Cardiac septum (tissue), 1 donor: Measurements from ENCODE around the gene GATA3. TPM values are rescaled to one million over a fixed set of nuclear protein-coding genes. Genes with fewer than 3 reads are reported as not detected.

Experiments
- DNase-seq: peaks from one replicate; pipeline ENCODE4 v3.0.0-alpha.2; 2020; ENCODE audit warnings: low spot score
- intact Hi-C: fragments of 100-400 bp; cut with DNase I; formaldehyde crosslinking; loops from one replicate; pipeline ENCODE4 v1.14.0; 2022
- total RNA-seq: library from RNA; stranded (reverse); fragmentation: NEBNext Ultra II Directional; extraction: Animal tissue kit (Norgen Biotek cat#: 25700); gene quantifications from one replicate; pipeline ENCODE4 v1.2.1, GENCODE V29; 2021
- donor health status: DM: no; HTN: no; CAD: no.

The GATA3 gene
- total RNA-seq, 1 donor from 2014 or later, result 1.2 TPM

DNA sequence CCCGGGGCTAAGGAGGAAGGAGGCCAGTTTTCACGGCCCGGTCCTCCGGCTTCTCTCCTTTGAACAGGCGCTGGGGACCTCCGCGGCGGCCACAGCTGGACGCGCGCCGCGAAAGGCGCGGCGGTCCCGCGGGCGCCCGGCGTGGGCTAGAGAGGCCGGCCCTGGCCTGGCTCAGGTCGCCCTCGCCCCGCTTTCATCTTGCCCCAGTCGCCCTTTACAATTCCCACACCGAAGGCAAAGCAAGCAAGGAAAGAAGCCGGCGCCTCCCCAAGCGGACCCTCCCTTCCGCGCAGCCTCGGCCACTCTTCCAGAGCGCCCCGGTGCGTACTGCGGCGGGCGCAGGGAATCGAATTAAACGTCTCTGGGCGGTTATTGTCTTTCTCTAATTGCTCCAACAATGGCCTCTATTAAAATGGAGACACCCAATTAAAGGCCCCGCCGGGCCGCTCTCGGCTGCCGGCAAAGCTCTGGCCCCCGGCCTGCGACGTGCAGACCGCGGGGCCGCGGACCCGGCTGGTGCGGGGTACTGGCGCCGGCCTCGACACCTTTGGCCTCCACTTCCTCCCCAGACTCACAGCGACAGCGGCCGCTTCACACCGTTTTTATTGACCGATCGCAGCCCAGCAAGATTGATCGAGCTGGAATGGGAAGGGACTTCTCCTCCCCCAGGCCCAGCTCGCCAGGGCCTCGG, 4.5 kb upstream of the GATA3 start:
- intact Hi-C loops, result no loop called here
- no peak for DNase-seq

DNA sequence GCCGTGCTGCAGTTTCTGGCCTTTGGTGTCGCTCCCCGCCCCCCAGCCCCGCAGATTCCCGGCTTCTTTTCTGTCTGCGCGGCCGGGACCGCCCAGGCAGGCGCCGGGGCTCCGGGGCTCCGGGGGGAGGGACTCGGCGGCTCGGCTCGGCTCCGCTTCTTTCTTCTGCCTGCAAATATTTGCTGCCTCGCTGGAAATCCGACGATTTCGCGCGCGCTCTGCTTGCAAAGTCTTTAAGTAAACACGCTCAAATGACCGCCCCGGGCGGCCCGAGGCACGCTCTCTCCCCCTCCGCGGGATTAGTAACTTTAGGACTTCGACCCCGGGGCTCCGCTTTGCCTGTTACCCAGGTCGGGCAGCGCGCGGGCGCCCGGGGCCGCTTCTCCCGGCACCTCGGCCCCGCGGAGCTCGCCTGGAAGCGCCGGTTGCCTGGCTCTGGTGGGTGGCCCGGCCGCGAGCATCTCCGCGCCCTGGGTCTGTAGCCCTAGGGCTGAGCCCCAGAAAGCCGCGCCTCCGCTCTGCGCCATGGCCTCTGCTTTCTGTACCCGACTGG, 3.9 kb upstream of the GATA3 start:
- intact Hi-C loops, result no loop called here

DNA sequence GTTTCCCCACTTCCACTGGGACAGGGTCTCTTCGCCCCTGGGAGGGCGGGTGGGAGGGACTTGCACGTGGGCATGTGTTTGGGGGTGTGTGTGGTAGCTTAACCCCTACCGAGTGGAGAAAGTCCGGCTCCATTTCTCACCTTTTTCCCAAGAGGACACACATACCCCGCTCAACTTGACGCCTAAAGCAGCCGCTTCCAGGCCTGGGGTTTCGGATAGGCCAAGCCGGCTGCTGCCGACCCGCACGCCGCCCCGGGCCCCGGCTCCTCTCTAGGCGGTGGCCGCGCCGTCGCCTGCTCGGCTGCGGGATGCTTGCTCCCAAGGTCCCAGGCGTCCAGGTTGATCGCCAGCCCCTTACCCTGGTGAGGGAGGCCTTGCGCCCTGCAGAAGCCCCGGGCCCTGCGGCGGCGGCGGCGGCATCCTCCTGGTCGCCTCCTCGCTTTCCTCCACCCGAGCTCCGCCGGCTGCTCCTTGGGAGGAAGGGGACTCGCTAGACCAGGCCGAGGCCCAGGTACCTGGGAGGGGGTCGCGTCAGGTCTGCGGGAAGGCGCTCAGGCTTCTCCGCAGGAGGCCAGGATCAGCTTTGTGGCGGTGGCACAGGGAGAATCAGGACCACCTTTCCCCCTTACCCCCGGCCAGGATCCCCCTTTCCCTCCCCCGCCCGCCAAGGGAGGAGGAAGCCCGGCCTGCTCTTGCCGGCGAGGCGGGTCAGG, 3.2 kb upstream of the GATA3 start:
- intact Hi-C loops, result no loop called here
- DNase-seq, result no peak

More for the DNA sequence above, 3.9 kb upstream of the GATA3 start:
- DNase-seq, result no peak

DNA sequence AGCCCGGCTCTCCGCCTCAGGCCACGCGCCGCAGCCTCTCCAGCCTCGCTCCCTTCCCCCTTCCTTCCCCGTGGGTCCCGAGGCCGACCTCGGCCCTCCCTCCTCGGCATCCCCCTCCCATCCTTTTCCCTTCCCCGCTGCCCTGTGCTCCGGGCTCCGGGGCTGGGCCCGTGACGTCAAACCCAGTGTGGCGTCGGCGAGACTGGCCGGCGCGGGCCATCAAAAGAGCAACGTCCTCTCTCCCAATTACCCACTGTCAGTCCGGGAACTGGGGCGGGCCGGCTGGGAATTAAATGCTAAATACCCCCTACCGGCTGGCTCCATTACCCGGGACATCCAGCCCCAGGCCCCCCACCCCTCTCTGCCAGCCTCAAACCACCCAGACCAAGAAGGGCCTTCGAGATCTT, 2.6 kb upstream of the GATA3 start:
- DNase-seq, result no peak
- intact Hi-C loops, result no loop called here

DNA sequence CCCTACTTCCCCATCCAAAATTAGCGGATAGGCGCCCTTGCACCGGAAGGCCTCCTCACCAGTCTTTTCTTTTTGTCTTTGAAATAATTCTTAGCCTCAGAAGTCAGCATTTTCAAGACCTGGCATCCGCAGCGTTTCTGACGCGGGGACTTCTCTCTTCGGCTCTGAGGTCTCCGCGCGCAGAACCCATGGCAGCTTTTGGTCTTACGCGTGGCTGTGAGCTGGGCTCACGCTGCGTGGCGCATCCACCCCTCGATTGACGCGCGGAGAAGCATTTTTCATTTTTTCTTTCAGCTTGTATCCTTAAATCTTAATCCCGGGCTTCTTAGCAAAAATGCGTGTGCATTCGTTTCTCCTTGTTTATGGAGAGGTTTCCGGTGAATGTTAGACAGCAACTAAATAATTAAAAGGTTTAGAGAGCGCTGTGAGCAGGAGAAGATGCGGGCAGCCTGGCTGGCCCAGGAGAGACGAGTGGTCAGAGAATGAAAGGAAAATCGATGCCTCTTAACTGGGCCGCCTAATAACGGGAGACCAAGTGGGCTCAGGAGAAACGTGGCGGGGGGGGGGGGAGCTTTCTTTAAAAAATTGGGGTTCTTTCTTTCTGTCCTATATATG, 2.0 kb upstream of the GATA3 start:
- intact Hi-C loops, result no loop called here
- DNase-seq, result no peak

DNA sequence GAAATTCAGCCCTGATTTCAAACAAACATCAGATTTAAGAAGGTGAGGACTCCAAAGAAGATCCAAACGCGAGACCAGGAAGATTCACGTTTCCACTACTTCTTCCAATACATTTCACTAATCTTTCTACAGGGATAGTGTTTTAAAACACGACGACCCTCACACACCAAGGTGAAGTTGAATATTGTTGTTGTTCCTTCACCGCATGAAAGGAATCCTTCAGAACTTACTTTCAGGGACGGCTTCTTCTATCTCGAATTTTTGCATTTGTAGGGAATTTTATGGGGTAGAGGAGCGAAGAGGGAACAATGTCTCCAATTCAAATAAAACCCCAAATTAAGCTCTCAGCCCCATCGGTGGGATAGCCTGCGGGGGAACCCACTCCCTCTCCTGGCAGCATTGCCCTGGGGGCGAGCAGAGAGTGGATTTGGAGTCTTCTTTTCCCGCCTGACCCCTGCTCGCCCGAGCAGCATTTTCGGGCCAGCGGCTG, 1.5 kb upstream of the GATA3 start:
- intact Hi-C loops, result no loop called here

DNA sequence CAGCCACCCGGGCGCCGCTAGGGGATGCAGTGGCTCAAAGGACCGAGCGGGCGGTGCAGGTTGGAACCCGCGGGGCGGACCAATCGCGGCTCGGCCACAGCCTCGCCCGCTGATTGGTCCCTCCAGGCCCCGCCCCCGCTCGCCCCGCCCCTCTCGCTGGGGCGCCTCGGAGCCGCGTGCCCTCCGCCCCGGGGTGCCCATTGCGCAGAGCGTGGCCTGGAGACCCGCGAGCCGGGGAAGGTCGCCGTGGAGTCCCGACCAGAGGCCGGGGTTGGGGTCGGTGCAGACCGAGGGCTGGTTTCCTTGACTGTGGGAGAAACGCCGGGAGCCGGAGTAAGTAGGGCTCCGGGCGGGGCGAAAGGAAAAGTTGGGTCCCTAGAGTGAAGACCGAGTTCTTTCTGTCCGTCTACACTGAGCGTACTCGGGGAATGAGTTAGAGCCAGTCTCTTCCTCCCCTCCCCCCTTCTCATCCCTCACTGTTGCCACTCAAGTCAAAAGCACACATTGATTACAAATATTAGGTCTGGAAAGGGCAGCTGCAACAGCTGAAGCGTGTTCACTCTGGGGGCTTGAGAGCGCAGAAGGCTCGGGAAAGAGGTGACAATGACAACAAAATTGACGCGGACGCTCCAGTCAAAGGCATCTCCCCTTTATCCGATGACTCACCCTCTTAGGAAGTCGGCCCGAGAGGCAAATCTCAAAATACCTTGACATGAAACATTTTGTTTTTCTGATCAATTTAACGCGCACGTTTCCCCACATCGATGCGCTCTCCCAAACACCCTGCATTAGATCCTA, 843 bp upstream of the GATA3 start:
- intact Hi-C loops, result no loop called here
- DNase-seq, result peak; percentile 87

More for the DNA sequence above, 1.5 kb upstream of the GATA3 start:
- DNase-seq, result no peak

DNA sequence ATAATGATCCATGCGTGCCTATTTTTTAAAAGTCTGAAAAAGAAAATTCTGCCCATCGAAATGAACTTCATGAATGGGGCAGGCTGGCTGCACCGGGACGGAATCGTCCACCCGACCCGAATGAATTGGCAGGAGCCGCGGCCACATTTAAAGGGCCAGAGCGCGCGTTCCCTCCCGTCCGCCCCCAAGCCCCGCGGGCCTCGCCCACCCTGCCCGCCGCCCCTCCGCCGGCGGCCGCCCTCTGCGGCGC, 319 bp upstream of the GATA3 start:
- no peak for DNase-seq
- intact Hi-C loops, result no loop called here

DNA sequence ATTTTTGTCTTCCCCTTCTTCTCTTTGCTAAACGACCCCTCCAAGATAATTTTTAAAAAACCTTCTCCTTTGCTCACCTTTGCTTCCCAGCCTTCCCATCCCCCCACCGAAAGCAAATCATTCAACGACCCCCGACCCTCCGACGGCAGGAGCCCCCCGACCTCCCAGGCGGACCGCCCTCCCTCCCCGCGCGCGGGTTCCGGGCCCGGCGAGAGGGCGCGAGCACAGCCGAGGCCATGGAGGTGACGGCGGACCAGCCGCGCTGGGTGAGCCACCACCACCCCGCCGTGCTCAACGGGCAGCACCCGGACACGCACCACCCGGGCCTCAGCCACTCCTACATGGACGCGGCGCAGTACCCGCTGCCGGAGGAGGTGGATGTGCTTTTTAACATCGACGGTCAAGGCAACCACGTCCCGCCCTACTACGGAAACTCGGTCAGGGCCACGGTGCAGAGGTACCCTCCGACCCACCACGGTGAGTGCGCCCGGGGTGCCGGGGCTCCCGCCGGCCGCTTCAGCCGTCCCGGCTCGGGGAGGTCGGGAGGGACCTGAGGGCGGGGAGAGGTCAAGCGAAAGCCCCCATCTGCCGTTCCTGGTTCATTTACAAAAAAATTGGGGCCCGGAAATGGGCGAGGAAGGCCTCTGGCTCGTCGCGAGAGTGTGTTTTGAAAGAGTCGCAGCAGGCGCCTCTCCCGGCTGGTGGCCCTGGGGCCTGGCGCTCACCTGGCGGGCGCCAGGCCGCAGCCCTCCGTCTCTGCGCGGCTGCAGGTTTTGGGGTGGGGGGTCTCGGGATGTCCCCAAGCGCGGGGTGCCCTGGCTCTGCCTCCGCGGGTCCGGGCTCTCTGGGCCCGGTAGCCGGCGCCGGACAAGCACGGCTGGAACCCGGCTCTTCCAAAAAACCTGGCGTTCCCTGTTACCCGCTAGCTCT, 1.2 kb downstream of the GATA3 start:
- intact Hi-C loops, result no loop called here
- no peak for DNase-seq

DNA sequence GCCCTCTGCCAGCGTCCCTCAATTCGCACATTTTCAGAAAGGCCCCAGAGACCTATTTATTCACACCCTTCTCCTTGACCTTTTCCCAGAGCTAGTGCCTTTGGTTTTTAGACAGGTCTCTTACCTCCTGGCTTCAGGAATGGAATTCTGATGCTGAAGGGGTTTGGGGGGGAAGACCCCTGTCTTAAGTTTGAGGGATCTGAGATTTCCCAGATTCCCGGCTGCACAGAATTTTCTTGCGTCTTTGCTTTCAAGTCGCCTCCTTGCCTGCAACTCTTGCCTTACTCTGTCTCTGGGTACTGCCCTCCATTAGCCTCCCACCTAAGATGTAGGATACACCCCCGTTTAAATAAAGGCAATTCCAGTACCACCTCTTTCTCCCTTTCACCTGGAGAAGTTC, 1.9 kb downstream of the GATA3 start:
- no peak for DNase-seq
- intact Hi-C loops, result no loop called here

DNA sequence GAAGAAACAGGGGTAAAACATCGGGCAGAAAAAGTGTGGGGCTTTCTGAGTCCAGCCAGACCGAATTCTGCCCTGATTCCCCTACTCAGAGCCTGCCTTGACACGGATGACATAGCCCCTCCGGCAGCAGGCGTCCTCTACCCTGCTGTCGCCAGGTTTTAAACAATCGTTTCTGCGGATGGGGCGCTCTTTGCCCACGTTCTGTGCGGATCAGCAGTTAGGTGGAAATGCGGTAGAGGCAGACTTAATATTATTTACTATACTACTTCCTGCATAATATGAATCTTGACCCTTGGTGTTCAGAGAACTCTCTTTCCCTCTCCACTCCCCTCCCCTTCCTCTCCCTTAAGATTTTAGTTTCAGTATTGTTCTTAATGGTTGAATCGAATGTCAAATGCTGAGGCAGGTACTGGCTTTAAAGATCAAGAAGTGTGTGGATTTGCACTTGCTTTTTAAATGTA, 2.4 kb downstream of the GATA3 start:
- intact Hi-C loops, result no loop called here
- DNase-seq, result no peak

DNA sequence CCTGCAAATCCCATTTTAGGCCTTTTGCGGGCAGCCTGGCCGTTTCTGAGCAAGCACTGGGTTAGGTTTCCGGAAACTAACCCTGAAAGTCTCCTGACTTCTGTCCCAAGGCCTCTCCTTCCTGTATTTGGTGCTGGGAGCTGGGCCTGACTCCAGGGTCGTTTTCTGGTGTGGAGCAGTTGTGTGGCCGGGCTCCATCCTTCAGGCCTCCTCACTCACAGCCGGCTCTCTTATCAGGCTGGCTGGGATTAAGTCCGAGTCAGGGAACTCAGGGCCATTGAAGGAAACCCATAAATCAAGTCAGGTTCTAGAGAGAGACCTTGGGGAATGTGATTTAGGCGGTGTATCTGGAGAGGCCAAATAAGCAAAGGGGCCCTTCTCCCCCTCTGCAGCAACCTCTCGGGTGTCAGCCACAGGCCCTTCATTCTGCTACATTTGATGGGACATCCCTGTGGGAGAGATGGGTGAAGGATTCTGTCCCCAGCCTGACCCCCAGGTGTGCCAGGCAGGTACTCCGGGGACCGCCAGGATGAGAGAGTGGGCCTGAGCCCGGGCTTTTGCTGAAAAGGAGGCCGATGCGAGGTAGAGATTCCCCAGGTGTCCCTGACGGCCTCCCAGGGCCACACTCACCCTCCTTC, 3.3 kb downstream of the GATA3 start:
- intact Hi-C loops, result no loop called here
- no peak for DNase-seq

DNA sequence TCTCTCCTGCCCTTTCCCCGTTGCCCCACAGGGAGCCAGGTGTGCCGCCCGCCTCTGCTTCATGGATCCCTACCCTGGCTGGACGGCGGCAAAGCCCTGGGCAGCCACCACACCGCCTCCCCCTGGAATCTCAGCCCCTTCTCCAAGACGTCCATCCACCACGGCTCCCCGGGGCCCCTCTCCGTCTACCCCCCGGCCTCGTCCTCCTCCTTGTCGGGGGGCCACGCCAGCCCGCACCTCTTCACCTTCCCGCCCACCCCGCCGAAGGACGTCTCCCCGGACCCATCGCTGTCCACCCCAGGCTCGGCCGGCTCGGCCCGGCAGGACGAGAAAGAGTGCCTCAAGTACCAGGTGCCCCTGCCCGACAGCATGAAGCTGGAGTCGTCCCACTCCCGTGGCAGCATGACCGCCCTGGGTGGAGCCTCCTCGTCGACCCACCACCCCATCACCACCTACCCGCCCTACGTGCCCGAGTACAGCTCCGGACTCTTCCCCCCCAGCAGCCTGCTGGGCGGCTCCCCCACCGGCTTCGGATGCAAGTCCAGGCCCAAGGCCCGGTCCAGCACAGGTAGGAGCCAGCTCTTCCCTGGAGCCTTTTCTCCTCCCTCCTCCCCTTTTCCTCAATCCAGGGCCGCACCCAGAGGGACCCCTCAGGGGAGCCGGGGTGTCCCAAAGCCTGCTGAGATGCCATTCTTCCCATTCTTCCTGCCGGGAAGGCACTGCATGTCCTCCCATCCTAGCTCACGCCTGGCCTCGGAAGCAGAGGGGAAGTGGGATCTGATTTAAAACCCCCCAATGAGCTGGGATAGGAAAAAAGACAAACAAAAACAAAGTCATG, 4.0 kb downstream of the GATA3 start:
- DNase-seq, result no peak
- intact Hi-C loops, result no loop called here

DNA sequence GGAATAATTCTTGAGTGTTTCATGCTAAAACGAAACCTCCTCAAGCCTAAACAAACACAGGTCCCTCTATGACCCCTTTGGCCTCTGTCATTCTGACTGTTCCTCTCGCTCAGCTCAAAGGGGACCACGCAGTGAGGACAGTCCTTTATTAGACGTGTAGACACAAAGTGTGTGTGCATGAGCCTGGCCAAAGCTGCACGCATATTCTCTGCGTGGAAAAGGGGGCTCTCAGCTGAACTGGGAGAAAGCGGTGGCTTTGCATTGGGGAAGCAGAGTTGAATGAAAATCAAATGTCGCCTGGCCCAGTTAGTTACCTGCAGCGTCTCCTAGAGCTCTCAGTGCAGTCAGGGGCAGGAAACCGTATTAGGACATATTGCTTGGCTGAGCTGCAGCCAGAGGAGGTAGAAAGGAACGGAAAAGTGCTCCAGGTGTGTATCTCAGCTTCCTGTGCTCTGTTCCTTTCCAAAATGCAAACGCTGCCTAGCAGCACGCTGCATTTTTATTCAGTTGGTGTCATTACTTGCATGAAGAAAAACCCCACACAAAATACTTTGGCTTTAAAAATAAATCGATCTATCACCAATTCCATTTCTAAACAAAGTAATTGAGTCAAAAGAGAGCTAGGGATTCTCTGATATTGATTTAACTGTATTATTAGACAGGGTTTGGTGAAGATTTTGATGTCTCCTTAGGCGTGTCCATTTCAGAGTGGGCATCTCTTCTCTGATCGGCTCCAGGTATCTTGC, 4.9 kb downstream of the GATA3 start:
- DNase-seq, result no peak
- intact Hi-C loops, result no loop called here

DNA sequence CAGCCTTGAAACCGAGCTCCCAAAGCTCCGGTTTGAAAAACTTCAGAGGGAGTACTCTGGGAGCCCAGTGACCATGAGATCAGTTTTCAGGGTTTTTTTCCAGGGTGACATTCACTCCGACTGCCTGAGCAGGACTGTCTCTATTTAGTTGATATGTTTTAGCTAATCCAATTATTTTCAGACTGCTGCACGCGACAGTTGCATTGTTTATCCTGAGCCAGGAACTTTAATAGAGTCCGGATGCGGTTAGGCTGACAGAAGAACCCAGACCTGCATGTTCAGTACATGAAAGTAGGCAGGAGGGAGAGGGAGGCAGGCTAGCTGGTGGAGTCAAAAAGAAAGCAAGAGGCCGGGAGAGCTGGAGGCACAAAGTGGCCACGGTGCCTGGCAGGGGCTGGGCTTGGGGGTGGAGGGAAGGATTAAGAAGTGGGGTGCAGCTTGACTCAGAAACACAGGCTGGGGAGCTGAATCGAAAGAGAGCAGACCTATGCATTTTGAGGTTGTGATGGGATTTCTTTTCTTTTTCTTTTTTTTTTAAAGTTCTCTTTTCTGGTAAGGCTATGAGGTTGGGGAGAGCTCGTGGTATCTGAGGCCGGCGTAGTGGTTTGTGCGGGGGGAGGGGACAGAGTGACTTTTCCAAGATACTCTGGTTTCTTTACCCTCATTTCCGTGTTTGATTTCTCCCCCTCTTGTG, 5.7 kb downstream of the GATA3 start:
- DNase-seq, result no peak
- intact Hi-C loops, result no loop called here

DNA sequence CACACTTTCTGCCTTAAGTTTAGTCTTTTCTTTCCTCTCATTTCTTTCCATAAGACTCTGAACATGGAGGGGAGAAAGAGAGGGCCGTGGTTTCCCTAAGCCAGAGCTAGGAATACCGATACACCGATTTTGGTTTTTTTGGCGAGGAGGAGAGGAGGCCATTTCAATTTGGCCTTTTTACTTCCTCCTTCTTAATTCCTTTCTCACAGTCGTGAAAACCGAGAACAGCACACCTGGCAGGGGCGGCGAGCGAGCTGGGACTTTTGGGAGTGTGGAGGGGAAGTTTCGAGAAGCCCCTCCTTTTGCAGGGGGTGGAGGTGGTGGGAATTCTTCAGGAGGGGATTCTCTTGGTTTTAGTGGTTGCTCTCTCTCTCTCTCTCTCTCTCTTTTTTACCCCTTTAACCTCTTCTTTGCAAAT, 6.2 kb downstream of the GATA3 start:
- intact Hi-C loops, result no loop called here
- DNase-seq, result no peak
